Mesodermal cell (in vitro differentiated cells): Measurements from ENCODE around the gene GALNT15.

Experiments used
- H3K27ac ChIP-seq: 2 replicates; pipeline ENCODE4 v1.7.0; 2013; ENCODE audit warnings: mild to moderate bottlenecking, low read depth, low read length, moderate library complexity; ENCODE audit not compliant: severe bottlenecking
- H3K36me3 ChIP-seq: 2 replicates; pipeline ENCODE4 v1.7.1; 2013; ENCODE audit warnings: mild to moderate bottlenecking, low read length, moderate library complexity; ENCODE audit not compliant: control insufficient read depth, insufficient read depth
- H3K4me1 ChIP-seq: one replicate; pipeline ENCODE4 v1.7.1; 2013; ENCODE audit warnings: mild to moderate bottlenecking, low read length; ENCODE audit not compliant: insufficient read depth, control insufficient read depth, poor library complexity, severe bottlenecking
- H3K4me3 ChIP-seq: 2 replicates; pipeline ENCODE4 v1.7.0; 2013; ENCODE audit warnings: low read length, control low read depth, mild to moderate bottlenecking; ENCODE audit not compliant: insufficient read depth, poor library complexity, severe bottlenecking; ENCODE audit errors: extremely low read depth
- H3K9me3 ChIP-seq: 2 replicates; pipeline ENCODE4 v1.7.1; 2013; ENCODE audit warnings: mild to moderate bottlenecking, low read length, moderate library complexity; ENCODE audit not compliant: control insufficient read depth
- WGBS, 2 experiments: methylation state at CpG; one replicate each; pipeline ENCODE4 v1.1.5; 2013; ENCODE audit warnings: missing lambda C conversion rate in 2 of 2; ENCODE audit not compliant: insufficient coverage in 2 of 2; 5-methylcytosine and 5-hydroxymethylcytosine counted together

GALNT15 gene

DNA sequence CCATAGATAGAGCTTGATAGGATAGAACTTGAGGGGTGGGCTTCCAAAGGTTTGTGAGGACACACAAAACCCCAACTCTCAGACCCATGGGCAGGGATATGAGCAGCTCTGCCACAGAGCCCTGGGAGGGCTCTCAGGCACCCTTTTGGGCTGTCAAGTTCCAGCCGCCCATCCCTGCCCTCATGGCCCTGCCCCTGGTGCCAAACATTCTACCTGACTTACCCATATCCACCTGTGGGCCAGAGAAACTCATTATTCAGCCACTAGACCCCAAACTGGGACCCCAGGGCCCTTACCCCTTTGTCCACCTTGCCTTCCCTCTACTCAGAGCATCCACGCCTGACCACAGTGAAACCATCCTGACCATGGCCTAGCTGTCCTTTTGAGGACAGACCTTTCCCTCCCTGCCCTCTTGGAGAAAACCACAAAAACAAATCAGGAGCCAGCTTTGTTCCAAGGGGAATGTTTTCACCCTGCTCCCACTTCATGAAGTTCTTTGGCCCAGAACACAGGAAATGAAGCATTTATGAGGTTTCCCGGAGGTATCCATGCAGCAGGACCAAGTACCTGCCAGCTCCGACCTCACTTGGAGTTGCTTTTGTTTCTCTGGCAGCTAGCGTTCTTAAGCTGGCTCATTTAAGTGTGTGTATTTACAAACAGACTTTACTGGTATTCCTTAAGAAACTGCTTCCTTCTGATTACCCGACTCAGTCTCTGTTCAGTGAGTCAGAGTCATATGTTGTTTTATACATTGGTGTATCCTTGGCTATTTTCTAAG is 34.2 kb upstream of the GALNT15 start:
- Histone ChIP-seq H3K9me3 (peaks cover 19% of the 10 kb centered on the region), H3K27ac (no peak overlapping the region), H3K4me1 (no peaks in the 10 kb centered on the region), H3K36me3 (no peaks in the 10 kb centered on the region), H3K4me3 (no peak overlapping the region)
- WGBS, 2 experiments, result 81 to 83% methylated on average over 2 to 4 of the region's 6 CpGs

DNA sequence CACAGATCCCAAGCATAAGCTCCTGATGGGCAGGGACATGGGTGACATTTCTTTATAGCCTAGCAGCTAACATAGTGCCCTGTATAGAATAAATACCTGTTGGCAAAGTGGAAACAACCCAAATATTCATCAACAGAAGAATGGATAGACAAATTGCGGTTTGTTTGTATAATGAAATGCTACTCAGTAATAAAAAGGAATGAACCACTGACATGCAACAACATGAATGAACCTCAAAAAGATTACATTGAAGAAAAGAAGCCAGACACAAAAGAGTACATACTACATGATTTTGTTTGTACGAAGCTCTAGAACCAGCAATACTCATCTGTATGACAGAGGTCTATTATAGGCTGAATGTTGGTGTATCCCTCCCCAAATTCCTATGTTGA is 33.6 kb upstream of the GALNT15 start:
- Histone ChIP-seq H3K4me1 (no peaks in the 10 kb centered on the region), H3K9me3 (peaks cover 19% of the 10 kb centered on the region), H3K27ac (no peak overlapping the region), H3K36me3 (no peaks in the 10 kb centered on the region), H3K4me3 (no peak overlapping the region)
- WGBS, 2 experiments, result 100% methylated on average over 1 of the region's 2 CpGs; no CpG with 5 or more reads in 1 of the 2 experiments

DNA sequence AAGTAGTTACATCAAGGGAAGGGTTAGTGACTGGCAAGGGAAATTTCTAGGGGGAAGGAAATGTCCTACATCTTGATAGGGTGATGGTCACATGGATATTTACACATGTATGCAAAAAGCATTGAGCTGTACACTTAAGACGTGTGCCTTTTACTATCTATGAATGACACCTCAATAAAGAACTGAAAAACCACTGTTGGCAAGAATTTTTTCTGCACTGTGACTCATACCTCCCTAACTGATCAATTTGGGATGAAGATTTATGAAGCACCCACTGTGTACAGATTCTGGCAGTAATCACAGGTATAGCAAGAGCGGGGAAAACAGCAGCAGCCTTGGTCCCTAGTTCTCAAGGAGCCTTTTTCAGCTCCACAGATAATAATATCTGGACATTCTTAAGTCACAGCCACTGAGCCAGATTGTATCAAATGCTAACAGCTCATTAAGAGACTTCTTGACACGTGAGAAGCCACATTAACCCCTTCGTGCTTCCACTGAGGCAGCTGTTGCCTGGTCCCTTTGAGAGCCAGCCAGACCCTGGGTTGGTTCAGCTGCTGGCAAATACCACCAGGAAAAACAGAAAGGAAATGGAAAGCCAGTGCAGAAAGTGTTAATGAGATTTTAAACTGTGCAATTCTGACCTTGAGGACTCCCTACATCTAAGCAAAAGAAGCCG is 32.0 kb upstream of the GALNT15 start:
- no peak overlapping the region for H3K27ac ChIP-seq

DNA sequence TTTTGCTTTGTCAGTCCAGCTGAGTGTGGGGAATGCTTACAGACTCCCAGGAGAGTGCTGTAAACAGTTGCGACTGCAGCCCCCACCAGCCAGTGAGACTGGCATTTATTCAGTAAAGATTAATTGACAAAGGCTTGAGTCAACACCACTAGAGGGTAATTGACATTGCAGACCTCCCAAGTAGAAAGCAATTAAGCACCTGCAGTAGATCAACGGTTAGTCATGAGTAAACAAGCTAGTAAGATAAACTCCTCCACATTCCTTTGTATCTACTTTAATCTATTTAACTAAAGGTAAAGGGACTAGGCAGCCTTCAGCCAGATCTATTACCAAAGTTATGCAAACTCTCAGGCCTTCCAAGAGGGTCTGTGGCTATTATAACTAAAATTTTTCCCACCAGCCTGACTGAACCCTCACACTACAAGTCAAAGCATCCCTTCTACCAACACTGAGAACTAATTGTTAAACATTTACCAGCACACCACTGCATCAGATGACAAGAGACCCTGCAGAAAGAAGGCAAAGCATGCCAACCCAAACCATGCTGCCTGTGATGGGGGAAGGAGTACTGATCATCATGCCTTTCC is 30.5 kb upstream of the GALNT15 start:
- Histone ChIP-seq H3K4me3 (no peak overlapping the region), H3K9me3 (peaks cover 17% of the 10 kb centered on the region), H3K4me1 (no peaks in the 10 kb centered on the region), H3K27ac (no peak overlapping the region), H3K36me3 (no peaks in the 10 kb centered on the region)
- 70 to 78% methylated on average over 1 to 2 of the region's 2 CpGs for WGBS, 2 experiments

More for the DNA sequence above, 32.0 kb upstream of the GALNT15 start:
- H3K9me3 ChIP-seq, result peaks cover 17% of the 10 kb centered on the region
- no peaks in the 10 kb centered on the region for H3K36me3 ChIP-seq
- no peaks in the 10 kb centered on the region for H3K4me1 ChIP-seq
- no peak overlapping the region for H3K4me3 ChIP-seq
- 90 to 92% methylated on average over 3 to 4 of the region's 5 CpGs for WGBS, 2 experiments

DNA sequence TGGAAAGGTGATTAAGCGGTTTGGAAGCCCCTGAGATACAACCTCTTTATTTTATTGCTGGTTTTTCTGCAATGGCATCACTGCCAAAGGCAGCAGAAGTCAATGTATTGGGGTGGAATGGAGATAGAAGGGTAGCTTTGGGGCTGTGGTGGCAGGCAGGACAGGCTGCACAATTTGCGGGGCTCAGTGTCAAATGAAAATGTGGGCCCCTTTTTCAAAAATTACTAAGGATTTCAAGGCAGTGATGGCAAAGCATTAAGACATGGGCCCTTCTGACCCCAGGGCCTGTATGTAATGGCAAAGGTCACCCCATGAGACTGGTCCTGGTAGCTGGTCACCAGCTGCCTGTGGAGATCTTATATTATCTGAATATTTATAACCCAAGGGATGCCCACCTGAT is 29.3 kb upstream of the GALNT15 start:
- Histone ChIP-seq H3K9me3 (peaks cover 17% of the 10 kb centered on the region), H3K36me3 (no peaks in the 10 kb centered on the region)
- WGBS, 2 experiments, result 91 to 100% methylated on average over 1 of the region's 2 CpGs

DNA sequence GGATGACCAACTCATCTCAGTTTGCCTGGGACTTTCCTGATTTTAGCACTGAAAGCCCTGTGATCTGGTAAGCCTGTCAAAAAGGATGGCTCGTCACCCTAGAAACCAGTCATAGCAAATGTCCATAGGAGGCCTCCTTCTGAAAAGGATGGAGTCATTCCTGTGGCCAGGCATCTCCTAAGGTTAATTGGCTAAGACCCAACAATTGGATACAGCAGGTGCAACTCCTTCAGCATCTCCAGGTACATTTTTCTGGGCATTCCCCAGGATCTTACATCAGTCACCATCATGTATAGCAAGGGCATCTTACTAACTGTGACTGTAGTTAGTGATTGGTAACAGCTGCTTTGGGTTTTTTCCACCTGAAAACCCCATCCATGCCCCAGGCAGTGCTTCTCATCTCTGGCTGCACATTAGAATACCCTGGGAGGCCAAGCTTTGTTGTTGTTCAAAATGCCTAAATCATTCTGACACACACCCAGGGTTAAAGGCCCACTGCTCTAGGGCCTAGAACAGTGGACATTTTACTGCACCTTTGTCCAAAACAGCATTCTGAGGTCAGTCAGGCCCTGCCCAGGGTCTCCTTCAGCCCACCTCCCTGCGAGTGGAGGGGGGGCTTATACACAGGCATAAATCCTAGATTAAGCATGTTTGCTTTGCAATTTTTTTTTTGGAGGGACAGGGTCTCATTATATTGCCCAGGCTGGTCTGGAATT is 28.3 kb upstream of the GALNT15 start:
- H3K9me3 ChIP-seq, result peaks cover 24% of the 10 kb centered on the region
- H3K4me3 ChIP-seq, result no peak overlapping the region
- H3K4me1 ChIP-seq, result no peaks in the 10 kb centered on the region
- 92 to 100% methylated on average over 1 to 2 of the region's 2 CpGs for WGBS, 2 experiments
- no peak overlapping the region for H3K27ac ChIP-seq
- no peaks in the 10 kb centered on the region for H3K36me3 ChIP-seq

More for the DNA sequence above, 29.3 kb upstream of the GALNT15 start:
- no peaks in the 10 kb centered on the region for H3K4me1 ChIP-seq
- no peak overlapping the region for H3K4me3 ChIP-seq
- H3K27ac ChIP-seq, result no peak overlapping the region

DNA sequence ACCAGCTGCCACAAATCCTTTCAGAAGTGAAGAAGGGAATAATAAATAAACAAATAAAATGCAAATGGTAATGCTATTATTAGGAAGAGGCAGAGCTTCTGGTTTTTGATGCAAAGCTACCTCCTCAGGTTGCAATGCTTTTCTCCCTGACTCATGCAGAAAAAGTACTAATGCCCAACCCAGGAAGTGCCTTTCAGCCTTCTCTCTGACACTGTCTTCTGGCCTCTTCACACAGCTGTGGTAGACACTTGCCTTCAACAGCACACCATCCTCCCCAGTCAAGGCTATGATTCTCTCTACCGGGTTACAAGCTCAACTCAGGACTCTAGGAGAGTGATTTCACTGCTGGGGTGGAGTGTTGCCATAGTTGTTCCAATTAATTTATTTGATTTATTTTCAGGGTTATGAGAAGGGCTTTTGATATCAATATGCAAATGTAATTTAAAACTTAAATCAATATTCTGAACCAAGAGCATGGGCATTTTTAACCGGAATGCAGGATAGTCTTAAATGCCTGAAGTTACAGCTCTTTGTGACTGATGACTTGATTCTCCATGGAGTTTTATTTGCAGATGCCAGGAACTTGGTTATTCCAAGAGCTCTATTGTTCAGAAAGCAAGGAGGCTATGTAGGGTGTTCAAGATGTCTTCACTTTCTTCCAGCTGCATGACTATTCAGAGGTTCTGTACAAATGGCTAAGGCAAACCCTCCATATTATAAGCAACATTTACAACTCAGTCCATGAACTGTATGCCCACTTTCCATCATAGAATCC is 27.1 kb upstream of the GALNT15 start:
- H3K4me3 ChIP-seq, result no peak overlapping the region
- peaks cover 25% of the 10 kb centered on the region for H3K9me3 ChIP-seq
- H3K4me1 ChIP-seq, result no peaks in the 10 kb centered on the region
- WGBS, 2 experiments, result 88 to 100% methylated on average over 1 of the region's 2 CpGs
- no peak overlapping the region for H3K27ac ChIP-seq
- H3K36me3 ChIP-seq, result no peaks in the 10 kb centered on the region

DNA sequence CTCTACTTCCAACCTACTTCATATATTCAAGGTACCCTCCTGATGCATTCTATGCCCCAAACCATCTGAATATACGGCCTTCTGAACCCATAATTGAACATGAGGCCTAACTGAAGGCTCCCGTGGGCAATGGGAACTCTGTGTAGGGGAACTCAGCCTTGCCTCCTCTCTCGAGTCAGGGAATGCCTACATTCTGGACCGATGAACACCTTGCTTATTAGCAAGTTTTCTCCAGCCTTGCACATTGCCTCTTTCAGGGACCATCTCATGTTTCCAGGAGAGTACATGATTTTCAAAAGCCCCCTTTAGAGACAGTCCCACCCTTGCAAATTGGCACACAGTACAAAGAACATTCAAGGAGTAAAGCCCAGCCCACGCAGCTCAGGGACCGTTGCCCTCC is 26.3 kb upstream of the GALNT15 start:
- Histone ChIP-seq H3K4me3 (no peak overlapping the region), H3K9me3 (peaks cover 17% of the 10 kb centered on the region), H3K27ac (no peak overlapping the region), H3K4me1 (no peaks in the 10 kb centered on the region), H3K36me3 (no peaks in the 10 kb centered on the region)
- WGBS, 2 experiments, result 86 to 90% methylated on average over 4 to 5 of the region's 6 CpGs

DNA sequence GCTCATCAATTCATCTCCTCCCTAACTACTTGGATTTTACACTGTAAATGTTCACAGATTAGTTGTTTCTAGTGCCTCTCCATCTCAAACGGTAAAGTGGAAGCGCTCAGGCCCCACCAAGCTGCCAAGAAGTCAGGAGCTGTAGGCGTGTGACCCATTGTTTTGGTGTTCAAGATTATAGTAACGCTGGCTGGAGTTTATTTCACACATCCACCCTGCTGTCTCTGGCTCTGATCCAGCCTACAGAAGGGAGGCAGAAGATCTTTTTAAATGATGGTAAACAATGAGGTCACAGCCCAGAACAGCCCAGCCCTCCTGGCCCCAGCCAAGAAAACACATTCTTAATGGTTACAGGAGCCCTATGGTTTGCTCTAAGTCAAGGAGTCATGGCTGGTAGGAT is 25.7 kb upstream of the GALNT15 start:
- Histone ChIP-seq H3K4me3 (no peak overlapping the region), H3K36me3 (no peaks in the 10 kb centered on the region), H3K4me1 (no peaks in the 10 kb centered on the region), H3K27ac (no peak overlapping the region), H3K9me3 (peaks cover 14% of the 10 kb centered on the region)
- 86% methylated on average over 2 of the region's 4 CpGs; no CpG with 5 or more reads in 1 of the 2 experiments for WGBS, 2 experiments

DNA sequence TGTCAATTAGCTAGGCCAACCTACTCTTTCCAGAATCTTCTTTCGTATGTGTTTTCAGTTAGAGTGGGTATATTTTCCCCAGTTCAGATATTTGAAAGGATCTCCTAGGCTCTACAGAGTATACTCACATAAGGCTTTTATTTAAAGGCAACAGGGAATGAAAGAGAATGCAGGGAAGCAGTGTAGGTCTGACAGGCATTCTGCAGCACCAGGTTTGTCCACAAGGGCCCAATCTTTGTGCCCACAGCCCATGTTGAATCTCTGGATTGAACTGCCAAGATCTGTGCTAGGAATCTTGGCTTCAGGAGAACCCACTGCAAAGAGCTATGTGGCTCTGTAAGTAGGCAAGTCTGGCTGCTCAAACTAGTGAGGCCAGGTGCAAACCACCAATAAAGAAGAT is 24.2 kb upstream of the GALNT15 start:
- no CpG with 5 or more reads among the region's 1 CpG for WGBS, 2 experiments
- no peaks in the 10 kb centered on the region for H3K4me1 ChIP-seq
- H3K9me3 ChIP-seq, result peaks cover 8% of the 10 kb centered on the region
- no peak overlapping the region for H3K4me3 ChIP-seq
- H3K27ac ChIP-seq, result no peak overlapping the region
- no peaks in the 10 kb centered on the region for H3K36me3 ChIP-seq
